Endothelial cell (in vitro differentiated cells): Measurements from ENCODE around the gene RGS13. TPM values are rescaled to one million over a fixed set of nuclear protein-coding genes. Genes with fewer than 3 reads are reported as not detected.

Source experiments
- DNase-seq: peaks from one replicate; pipeline ENCODE4 v3.0.0; 2021; ENCODE audit warnings: low spot score
- H3K27ac Mint-ChIP-seq: one replicate; pipeline ENCODE4 v1.8.0; 2021; ENCODE audit warnings: mixed read lengths, inconsistent platforms; ENCODE audit not compliant: unreplicated experiment
- H3K27me3 Mint-ChIP-seq: one replicate; pipeline ENCODE4 v1.8.0; 2021; ENCODE audit warnings: mild to moderate bottlenecking, moderate library complexity, mixed read lengths, inconsistent platforms; ENCODE audit not compliant: unreplicated experiment
- H3K36me3 Mint-ChIP-seq: one replicate; pipeline ENCODE4 v1.8.0; 2021; ENCODE audit warnings: mild to moderate bottlenecking, low read depth, mixed read lengths, inconsistent platforms; ENCODE audit not compliant: unreplicated experiment
- H3K4me1 Mint-ChIP-seq: one replicate; pipeline ENCODE4 v1.8.0; 2021; ENCODE audit warnings: mild to moderate bottlenecking, mixed read lengths, inconsistent platforms; ENCODE audit not compliant: unreplicated experiment
- H3K4me3 Mint-ChIP-seq: one replicate; pipeline ENCODE4 v1.8.0; 2021; ENCODE audit warnings: mild to moderate bottlenecking, mixed read lengths, inconsistent platforms; ENCODE audit not compliant: unreplicated experiment
- H3K9me3 Mint-ChIP-seq: one replicate; pipeline ENCODE4 v1.8.0; 2021; ENCODE audit warnings: mixed read lengths, inconsistent platforms; ENCODE audit not compliant: unreplicated experiment
- CTCF ChIP-seq: fragments of 200-600 bp; sonication (generic); IDR thresholded peaks from one replicate; pipeline ENCODE4 v1.5.0; 2021; ENCODE audit warnings: antibody characterized with exemption; ENCODE audit not compliant: unreplicated experiment
- total RNA-seq: library from RNA; stranded (reverse); fragmentation: NEBNext Ultra II Directional; extraction: Animal tissue kit (Norgen Biotek cat#: 25700); gene quantifications from one replicate; pipeline ENCODE4 v1.2.1, GENCODE V29; 2021; ENCODE audit not compliant: unreplicated experiment

The RGS13 gene
- total RNA-seq, 1 donor from 2014 or later = not detected

GRCh38 chr1:192626366-192627179 lies 9.4 kb upstream of the RGS13 start:
- no peaks in the 10 kb centered on the region for H3K9me3 Mint-ChIP-seq
- DNase-seq = no peak
- no peaks in the 10 kb centered on the region for H3K27me3 Mint-ChIP-seq
- no peaks in the 10 kb centered on the region for H3K36me3 Mint-ChIP-seq
- H3K27ac Mint-ChIP-seq = no peak overlapping the region
- no peak for TF ChIP-seq CTCF
- H3K4me3 Mint-ChIP-seq = no peak overlapping the region
- H3K4me1 Mint-ChIP-seq = no peaks in the 10 kb centered on the region

GRCh38 chr1:192627901-192628300 lies 8.0 kb upstream of the RGS13 start:
- Mint-ChIP-seq H3K27ac (no peak overlapping the region), H3K4me1 (no peaks in the 10 kb centered on the region)

GRCh38 chr1:192628396-192629057 lies 7.4 kb upstream of the RGS13 start:
- no peak for DNase-seq
- Mint-ChIP-seq H3K36me3 (no peaks in the 10 kb centered on the region), H3K9me3 (no peaks in the 10 kb centered on the region), H3K27me3 (no peaks in the 10 kb centered on the region), H3K4me3 (no peak overlapping the region), H3K27ac (no peak overlapping the region), H3K4me1 (no peaks in the 10 kb centered on the region)
- no peak for TF ChIP-seq CTCF

More at GRCh38 chr1:192627901-192628300, 8.0 kb upstream of the RGS13 start:
- no peaks in the 10 kb centered on the region for H3K36me3 Mint-ChIP-seq
- DNase-seq = no peak
- H3K27me3 Mint-ChIP-seq = no peaks in the 10 kb centered on the region
- no peak overlapping the region for H3K4me3 Mint-ChIP-seq
- no peaks in the 10 kb centered on the region for H3K9me3 Mint-ChIP-seq
- no peak for TF ChIP-seq CTCF

GRCh38 chr1:192629612-192630011 lies 6.3 kb upstream of the RGS13 start:
- TF ChIP-seq CTCF = no peak
- Mint-ChIP-seq H3K9me3 (no peaks in the 10 kb centered on the region), H3K4me1 (no peaks in the 10 kb centered on the region), H3K4me3 (no peak overlapping the region), H3K27me3 (no peaks in the 10 kb centered on the region), H3K36me3 (no peaks in the 10 kb centered on the region), H3K27ac (no peak overlapping the region)
- DNase-seq = no peak
